K562 (cell line): Measurements from ENCODE around the gene CADPS2. TPM values are rescaled to one million over a fixed set of nuclear protein-coding genes. Genes with fewer than 3 reads are reported as not detected.

Source experiments
- ETV1 ChIP-seq: fragments of 450-650 bp; conservative IDR thresholded peaks from 2 replicates; pipeline ENCODE4 v1.6.1; 2016; ENCODE audit warnings: missing genetic modification characterization, control low read depth, low read depth, missing compliant biosample characterization
- KLF16 ChIP-seq: IDR thresholded peaks from 2 replicates; pipeline ENCODE4 v1.6.1; 2016; ENCODE audit warnings: antibody characterized with exemption
- STAT6 ChIP-seq: sonication (generic); formaldehyde crosslinking; IDR thresholded peaks from 2 replicates; pipeline ENCODE4 v1.8.1; 2023; ENCODE audit warnings: mild to moderate bottlenecking, missing genetic modification reagents
- TCF7 ChIP-seq: sonication (generic); IDR thresholded peaks from 2 replicates; pipeline ENCODE4 v1.6.1; 2016; ENCODE audit warnings: antibody characterized with exemption, borderline replicate concordance
- ZNF41 ChIP-seq: fragments of 250-450 bp; sonication (Bioruptor Pico); conservative IDR thresholded peaks from 2 replicates; pipeline ENCODE4 v1.4.0; 2020; ENCODE audit warnings: mild to moderate bottlenecking
- ZNF589 ChIP-seq: fragments of 200-800 bp; sonication (Bioruptor generic); IDR thresholded peaks from 2 replicates; pipeline ENCODE4 v1.6.1; 2016; ENCODE audit warnings: low read depth, missing genetic modification characterization, missing compliant biosample characterization
- polyA plus RNA-seq, 8 experiments: library from polyadenylated mRNA; depleted of rRNA in 4 of 8; stranded (reverse) in 5 of 8; unstranded in 3 of 8; fragments of >200 nt; fragmentation: Nextera tagmentation in 2 of 8; fragmentation: Illumina TruSeq in 1 of 8; extraction: Ambion mirVana in 2 of 8; extraction: Trizol in 1 of 8; gene quantifications; 2 replicates each; pipeline versions ENCODE4 v1.2.1 to v1.2.3, GENCODE V29; 2011 to 2014; ENCODE audit warnings: inconsistent platforms in 1 of 8, missing spikeins in 1 of 8
- total RNA-seq, 7 experiments: library from RNA; depleted of rRNA in 6 of 7; stranded (reverse); fragments of >200 nt in 6 of 7; fragmentation: Illumina TruSeq in 2 of 7; extraction: Trizol in 2 of 7; gene quantifications; 2 replicates each; pipeline versions ENCODE4 v1.2.1 to v1.2.3, GENCODE V29; 2011 to 2021; ENCODE audit warnings: low replicate concordance in 1 of 7
- TF ChIP-seq, protein P1 (sequence below): fragments of 250-450 bp; sonication (Bioruptor Pico); IDR thresholded peaks from 2 replicates; pipeline ENCODE4 v1.5.1; 2021; ENCODE audit warnings: mild to moderate bottlenecking

CADPS2 gene
- total and polyA plus RNA-seq, 9 of the 15 experiments (the other 6 are each of a cell fraction or from before 2014, with no cell fraction given): 0.03 to 0.14 (median 0.04) TPM; not detected in 1

GRCh38 chr7:122302761-122303530 is 583.3 kb downstream of the CADPS2 start (continued):
- TF ChIP-seq, protein P1, sequence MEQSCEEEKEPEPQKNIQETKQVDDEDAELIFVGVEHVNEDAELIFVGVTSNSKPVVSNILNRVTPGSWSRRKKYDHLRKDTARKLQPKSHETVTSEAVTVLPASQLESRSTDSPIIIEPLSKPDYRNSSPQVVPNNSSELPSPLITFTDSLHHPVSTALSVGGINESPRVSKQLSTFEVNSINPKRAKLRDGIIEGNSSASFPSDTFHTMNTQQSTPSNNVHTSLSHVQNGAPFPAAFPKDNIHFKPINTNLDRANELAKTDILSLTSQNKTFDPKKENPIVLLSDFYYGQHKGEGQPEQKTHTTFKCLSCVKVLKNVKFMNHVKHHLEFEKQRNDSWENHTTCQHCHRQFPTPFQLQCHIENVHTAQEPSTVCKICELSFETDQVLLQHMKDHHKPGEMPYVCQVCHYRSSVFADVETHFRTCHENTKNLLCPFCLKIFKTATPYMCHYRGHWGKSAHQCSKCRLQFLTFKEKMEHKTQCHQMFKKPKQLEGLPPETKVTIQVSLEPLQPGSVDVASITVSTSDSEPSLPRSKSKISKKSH (CRISPR knock-in tag): no peak
- TF ChIP-seq ZNF41 (CRISPR knock-in tag) (no peak), STAT6 (CRISPR knock-in tag) (no peak), ZNF589 (CRISPR knock-in tag) (no peak), TCF7 (no peak), KLF16 (no peak), ETV1 (tag) (no peak)
